Measurements from ENCODE around the gene TRPM3.

TRPM3 gene

GRCh38 chr9:70561111-70561510 is 560.3 kb downstream of the TRPM3 start:
- CTCF ChIA-PET = no interaction called here
- H3K36me3 ChIP-seq (ENCODE audit: control insufficient read depth in 2 of 2, insufficient read depth in 1 of 2, low read length in 2 of 2) = no peaks in the 10 kb centered on the region
- no peak overlapping the region for H3K4me3 ChIP-seq (ENCODE audit: low read depth, low read length)
- POLR2A ChIA-PET = no interaction called here
- no peak for TF ChIP-seq ZNF560 (tag by site-specific recombination; IDR thresholded peaks at IDR 0.05; ENCODE audit: borderline replicate concordance)
- no peak for TF ChIP-seq ZNF157 (tag by site-specific recombination; IDR thresholded peaks at IDR 0.05)
- no peak for TF ChIP-seq ZNF488 (tag by site-specific recombination; IDR thresholded peaks at IDR 0.05)
- TF ChIP-seq MEIS1 (CRISPR knock-in tag; IDR thresholded peaks at IDR 0.05; ENCODE audit: borderline replicate concordance) = no peak
- no peak for TF ChIP-seq ZNF610 (tag by site-specific recombination; IDR thresholded peaks at IDR 0.05; ENCODE audit: borderline replicate concordance)
- no peak for TF ChIP-seq ZBTB7A (tag by site-specific recombination; IDR thresholded peaks at IDR 0.05; ENCODE audit: low read depth)
- TF ChIP-seq ZIC2 (tag by site-specific recombination; IDR thresholded peaks at IDR 0.05) = no peak
- H3K27ac ChIP-seq (ENCODE audit: extremely low read depth, low read depth, low read length) = no peak overlapping the region
- H3K9me3 ChIP-seq (ENCODE audit: control insufficient read depth, insufficient read depth, low read depth, low read length) = no peaks in the 10 kb centered on the region
- no peaks in the 10 kb centered on the region for H3K4me1 ChIP-seq (ENCODE audit: control insufficient read depth, insufficient read depth, low read length)

DNA sequence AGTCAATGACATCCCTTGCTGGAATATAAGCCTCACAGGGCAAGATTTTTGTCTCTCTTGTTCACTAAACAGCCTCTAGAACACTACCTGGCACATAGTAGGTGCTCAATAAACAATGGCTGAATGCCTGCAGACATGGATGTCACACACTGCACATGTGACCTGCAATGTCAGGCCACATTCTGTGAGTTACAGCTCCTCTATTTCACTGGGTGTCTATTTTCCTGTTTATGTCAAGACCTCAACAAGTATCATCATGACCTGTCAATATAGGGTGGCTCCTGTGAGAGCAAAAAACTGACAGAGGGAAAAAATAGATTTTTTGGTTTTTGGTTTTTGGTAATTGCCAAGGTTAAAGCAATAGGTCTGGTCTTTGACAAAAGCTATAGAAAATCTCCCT is 562.3 kb downstream of the TRPM3 start:
- ChIA-PET CTCF (no interaction called here), POLR2A (no interaction called here)
- TF ChIP-seq ZNF202 (tag by site-specific recombination; IDR thresholded peaks at IDR 0.05; ENCODE audit: borderline replicate concordance) (no peak), ZNF692 (tag by site-specific recombination; IDR thresholded peaks at IDR 0.05) (no peak), ZNF558 (tag by site-specific recombination; IDR thresholded peaks at IDR 0.05) (no peak), BCL11A (tag by site-specific recombination; IDR thresholded peaks at IDR 0.05; ENCODE audit: low read depth) (no peak)
- no peaks in the 10 kb centered on the region for H3K4me1 ChIP-seq (ENCODE audit: control insufficient read depth, insufficient read depth, low read length)
- H3K27ac ChIP-seq (ENCODE audit: extremely low read depth, low read depth, low read length) = no peak overlapping the region
- no peaks in the 10 kb centered on the region for H3K9me3 ChIP-seq (ENCODE audit: control insufficient read depth, insufficient read depth, low read depth, low read length)
- H3K36me3 ChIP-seq (ENCODE audit: control insufficient read depth in 2 of 2, insufficient read depth in 1 of 2, low read length in 2 of 2) = no peaks in the 10 kb centered on the region
- H3K4me3 ChIP-seq (ENCODE audit: low read depth, low read length) = no peak overlapping the region

DNA sequence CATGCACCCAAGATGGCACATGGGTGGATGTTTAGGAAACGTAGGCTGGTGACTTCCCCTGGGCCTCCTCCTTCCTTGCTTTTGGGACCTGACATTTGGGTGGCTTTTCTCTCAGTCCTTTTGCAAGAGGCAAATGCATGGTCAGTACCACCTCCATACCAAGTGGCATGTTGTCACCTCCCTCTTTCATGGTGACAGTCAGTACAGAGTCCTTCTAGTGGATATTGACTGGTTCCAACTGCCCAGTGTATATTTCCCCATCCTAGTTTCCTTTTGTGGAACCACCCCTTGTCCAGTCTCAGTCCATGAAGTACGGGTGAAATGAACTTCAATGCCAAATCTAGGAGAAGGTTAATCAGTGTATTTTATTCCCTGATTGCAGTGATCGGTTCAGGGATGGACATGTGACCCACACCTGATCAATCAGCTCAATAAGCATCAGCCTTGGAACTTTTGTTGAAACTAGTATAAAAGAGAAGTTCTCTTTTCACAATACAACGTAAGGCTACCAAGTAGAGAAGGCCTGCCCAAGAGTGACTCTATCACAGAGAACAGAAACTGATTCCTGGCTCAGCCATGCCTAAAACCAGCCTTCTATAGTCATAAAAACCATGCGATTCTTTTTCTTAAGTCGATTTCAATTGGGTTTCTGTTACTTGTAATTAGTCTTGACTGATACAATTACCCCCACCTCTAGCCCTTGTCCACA is 563.6 kb downstream of the TRPM3 start:
- Histone ChIP-seq H3K4me3 (ENCODE audit: low read depth, low read length) (no peak overlapping the region), H3K27ac (ENCODE audit: extremely low read depth, low read depth, low read length) (no peak overlapping the region), H3K4me1 (ENCODE audit: control insufficient read depth, insufficient read depth, low read length) (no peaks in the 10 kb centered on the region), H3K9me3 (ENCODE audit: control insufficient read depth, insufficient read depth, low read depth, low read length) (no peaks in the 10 kb centered on the region), H3K36me3 (ENCODE audit: control insufficient read depth in 2 of 2, insufficient read depth in 1 of 2, low read length in 2 of 2) (no peaks in the 10 kb centered on the region)
- ChIA-PET CTCF (interaction anchor here (0.6 to 1.4 kb wide), 3 partner anchors 47 to 1176 kb away, joined by 3 to 5 read pairs (median 3); no protein-coding TSS in a partner anchor), POLR2A (no interaction called here)
- TF ChIP-seq ZNF174 (tag by site-specific recombination; IDR thresholded peaks at IDR 0.05) = no peak
- TF ChIP-seq ZNF354C (tag by site-specific recombination; IDR thresholded peaks at IDR 0.05; ENCODE audit: borderline replicate concordance, low read depth) = no peak
- no peak for TF ChIP-seq ZSCAN30 (tag by site-specific recombination; IDR thresholded peaks at IDR 0.05)
- TF ChIP-seq ZNF175 (tag by site-specific recombination; IDR thresholded peaks at IDR 0.05) = no peak
- TF ChIP-seq, protein P1, sequence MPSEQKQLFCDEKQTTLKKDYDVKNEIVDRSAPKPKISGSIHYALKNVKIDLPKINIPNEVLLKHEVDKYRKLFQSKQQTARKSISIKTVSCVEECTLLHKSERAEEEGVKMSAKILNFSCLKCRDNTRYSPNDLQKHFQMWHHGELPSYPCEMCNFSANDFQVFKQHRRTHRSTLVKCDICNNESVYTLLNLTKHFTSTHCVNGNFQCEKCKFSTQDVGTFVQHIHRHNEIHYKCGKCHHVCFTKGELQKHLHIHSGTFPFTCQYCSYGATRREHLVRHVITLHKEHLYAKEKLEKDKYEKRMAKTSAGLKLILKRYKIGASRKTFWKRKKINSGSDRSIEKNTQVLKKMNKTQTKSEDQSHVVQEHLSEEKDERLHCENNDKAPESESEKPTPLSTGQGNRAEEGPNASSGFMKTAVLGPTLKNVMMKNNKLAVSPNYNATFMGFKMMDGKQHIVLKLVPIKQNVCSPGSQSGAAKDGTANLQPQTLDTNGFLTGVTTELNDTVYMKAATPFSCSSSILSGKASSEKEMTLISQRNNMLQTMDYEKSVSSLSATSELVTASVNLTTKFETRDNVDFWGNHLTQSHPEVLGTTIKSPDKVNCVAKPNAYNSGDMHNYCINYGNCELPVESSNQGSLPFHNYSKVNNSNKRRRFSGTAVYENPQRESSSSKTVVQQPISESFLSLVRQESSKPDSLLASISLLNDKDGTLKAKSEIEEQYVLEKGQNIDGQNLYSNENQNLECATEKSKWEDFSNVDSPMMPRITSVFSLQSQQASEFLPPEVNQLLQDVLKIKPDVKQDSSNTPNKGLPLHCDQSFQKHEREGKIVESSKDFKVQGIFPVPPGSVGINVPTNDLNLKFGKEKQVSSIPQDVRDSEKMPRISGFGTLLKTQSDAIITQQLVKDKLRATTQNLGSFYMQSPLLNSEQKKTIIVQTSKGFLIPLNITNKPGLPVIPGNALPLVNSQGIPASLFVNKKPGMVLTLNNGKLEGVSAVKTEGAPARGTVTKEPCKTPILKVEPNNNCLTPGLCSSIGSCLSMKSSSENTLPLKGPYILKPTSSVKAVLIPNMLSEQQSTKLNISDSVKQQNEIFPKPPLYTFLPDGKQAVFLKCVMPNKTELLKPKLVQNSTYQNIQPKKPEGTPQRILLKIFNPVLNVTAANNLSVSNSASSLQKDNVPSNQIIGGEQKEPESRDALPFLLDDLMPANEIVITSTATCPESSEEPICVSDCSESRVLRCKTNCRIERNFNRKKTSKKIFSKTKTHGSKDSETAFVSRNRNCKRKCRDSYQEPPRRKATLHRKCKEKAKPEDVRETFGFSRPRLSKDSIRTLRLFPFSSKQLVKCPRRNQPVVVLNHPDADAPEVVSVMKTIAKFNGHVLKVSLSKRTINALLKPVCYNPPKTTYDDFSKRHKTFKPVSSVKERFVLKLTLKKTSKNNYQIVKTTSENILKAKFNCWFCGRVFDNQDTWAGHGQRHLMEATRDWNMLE (tag by site-specific recombination; conservative IDR thresholded peaks at IDR 0.05; ENCODE audit: low read depth) = no peak
- no peak for TF ChIP-seq ZNF791 (tag by site-specific recombination; IDR thresholded peaks at IDR 0.05)
